Measurements from ENCODE around the gene PRLH. TPM values are rescaled to one million over a fixed set of nuclear protein-coding genes. Genes with fewer than 3 reads are reported as not detected.

Gene PRLH
- total RNA-seq, 4 donors from 2014 or later = not detected

GRCh38 chr2:237612527-237613357, 46.4 kb downstream of the PRLH start:
- Histone ChIP-seq H3K9me3 (no peaks in the 10 kb centered on the region), H3K4me1 (peaks cover 19 to 38% (median 20%) of the 10 kb centered on the region in 3 donors), H3K36me3 (no peaks in the 10 kb centered on the region), H3K27ac (no peak overlapping the region), H3K4me3 (no peak overlapping the region), H3K27me3 (no peaks in the 10 kb centered on the region)
- TF ChIP-seq EP300 (IDR thresholded peaks at IDR 0.05) (no peak), POLR2A (IDR thresholded peaks at IDR 0.05) (no peak), CTCF (IDR thresholded peaks at IDR 0.05) (no peak), POLR2AphosphoS5 (IDR thresholded peaks at IDR 0.05) (no peak)
- 83% methylated on average over 6 of the region's 10 CpGs; no CpG with 5 or more reads in 1 of the 2 donors for WGBS, 2 donors (ENCODE audit: low coverage in 1 of 2)
- ATAC-seq = no peak

GRCh38 chr2:237613679-237614078, 47.3 kb downstream of the PRLH start:
- Histone ChIP-seq H3K4me3 (no peak overlapping the region), H3K27ac (peak overlapping the region in 2 of 4 donors; percentile 86 to 93), H3K4me1 (peaks cover 19 to 40% (median 20%) of the 10 kb centered on the region in 3 donors), H3K27me3 (no peaks in the 10 kb centered on the region), H3K36me3 (no peaks in the 10 kb centered on the region), H3K9me3 (no peaks in the 10 kb centered on the region)
- TF ChIP-seq EP300 (IDR thresholded peaks at IDR 0.05) = no peak
- TF ChIP-seq POLR2A (IDR thresholded peaks at IDR 0.05) = no peak
- TF ChIP-seq POLR2AphosphoS5 (IDR thresholded peaks at IDR 0.05) = no peak
- TF ChIP-seq CTCF (IDR thresholded peaks at IDR 0.05) = no peak
- no peak for ATAC-seq

- TF ChIP-seq POLR2A (IDR thresholded peaks at IDR 0.05) (no peak), CTCF (IDR thresholded peaks at IDR 0.05) (no peak), EP300 (IDR thresholded peaks at IDR 0.05) (no peak), POLR2AphosphoS5 (IDR thresholded peaks at IDR 0.05) (no peak)
- Histone ChIP-seq H3K27me3 (no peaks in the 10 kb centered on the region), H3K9me3 (no peaks in the 10 kb centered on the region), H3K27ac (peak overlapping the region; percentile 3 to 93 (median 87)), H3K4me1 (peaks cover 19 to 40% (median 20%) of the 10 kb centered on the region in 3 donors), H3K4me3 (no peak overlapping the region), H3K36me3 (no peaks in the 10 kb centered on the region)
- ATAC-seq = no peak
- 76 to 91% methylated on average over 4 of the region's 9 CpGs for WGBS, 2 donors (ENCODE audit: low coverage in 1 of 2)
Measured at GRCh38 chr2:237614151-237614720, 47.9 kb downstream of the PRLH start.

GRCh38 chr2:237615631-237616249, 49.4 kb downstream of the PRLH start:
- no peak overlapping the region for H3K4me3 ChIP-seq
- TF ChIP-seq POLR2A (IDR thresholded peaks at IDR 0.05) (no peak), POLR2AphosphoS5 (IDR thresholded peaks at IDR 0.05) (no peak), CTCF (IDR thresholded peaks at IDR 0.05) (no peak), EP300 (IDR thresholded peaks at IDR 0.05) (no peak)
- 26 to 40% methylated on average over 4 of the region's 4 CpGs for WGBS, 2 donors (ENCODE audit: low coverage in 1 of 2)
- no peak for ATAC-seq
- no peaks in the 10 kb centered on the region for H3K36me3 ChIP-seq
- peaks cover 19 to 40% (median 20%) of the 10 kb centered on the region in 3 donors for H3K4me1 ChIP-seq
- H3K27me3 ChIP-seq = no peaks in the 10 kb centered on the region
- no peaks in the 10 kb centered on the region for H3K9me3 ChIP-seq
- peak overlapping the region; percentile 75 to 93 (median 87) for H3K27ac ChIP-seq

Measured in gastroesophageal sphincter (tissue), 4 donors.